GM12878 (cell line): ENCODE results near the gene ARHGEF25. TPM values are rescaled to one million over a fixed set of nuclear protein-coding genes. Genes with fewer than 3 reads are reported as not detected.

Source experiments
- ATAC-seq: fragments of 200-7000 bp; cut with Tn5 transposase; 3 replicates; pipeline ENCODE4 v1.9.1; 2020; ENCODE audit warnings: mild to moderate bottlenecking, moderate library complexity
- BruUV-seq: library from RNA; stranded (reverse); fragments of 400-500 nt; replicated peaks from 2 replicates; lab custom pipeline; 2021; lab: Mats Ljungman, UMichigan
- CTCF ChIA-PET: fragments of 300-600 bp; sonication (Branson Sonifier 250); formaldehyde crosslinking; extraction: SDS; loops from one replicate; lab custom pipeline; 2021; ENCODE audit warnings: inconsistent platforms; lab: Yijun Ruan, JAX
- POLR2A ChIA-PET: fragments of 350-600 bp; formaldehyde crosslinking; extraction: SDS; loops from one replicate; lab custom pipeline; 2021; ENCODE audit warnings: inconsistent platforms; lab: Charles Lee
- RAD21 ChIA-PET: fragments of 300-600 bp; sonication (Branson Sonifier 250); formaldehyde crosslinking; loops from one replicate; lab custom pipeline; 2023; ENCODE audit warnings: antibody characterized with exemption; ENCODE audit not compliant: unreplicated experiment; lab: Charles Lee
- SMC1A ChIA-PET: fragments of 300-600 bp; sonication (Branson Sonifier 250); formaldehyde crosslinking; loops from one replicate; lab custom pipeline; 2023; ENCODE audit not compliant: unreplicated experiment, uncharacterized antibody; lab: Charles Lee
- DNase-seq: peaks from one replicate; pipeline ENCODE4 v3.0.0-alpha.2; 2011; ENCODE audit warnings: low read depth, low spot score
- FAIRE-seq: peaks from 3 replicates; lab custom pipeline; 2011; peaks lifted over from hg19 to GRCh38; lab: Jason Lieb, UNC
- H2AFZ ChIP-seq: 2 replicates; pipeline ENCODE4 v1.6.0; 2011; ENCODE audit warnings: low read depth, low read length, control low read depth; ENCODE audit not compliant: control insufficient read depth
- H3K27ac ChIP-seq: 2 replicates; pipeline ENCODE4 v1.5.1; 2011; ENCODE audit warnings: control low read depth; ENCODE audit not compliant: control insufficient read depth, insufficient read depth
- H3K27me3 ChIP-seq, 2 experiments: replicated peaks in 1 of 2; 2 replicates each; pipeline versions ENCODE4 v1.6.0 to v1.6.1; 2011; ENCODE audit warnings: low read length in 1 of 2; ENCODE audit not compliant: control insufficient read depth in 2 of 2, insufficient read depth in 2 of 2
- H3K36me3 ChIP-seq, 2 experiments: 2 replicates each; pipeline ENCODE4 v1.5.1; 2011; ENCODE audit warnings: low read length in 1 of 2; ENCODE audit not compliant: control insufficient read depth in 2 of 2, insufficient read depth in 2 of 2
- H3K4me1 ChIP-seq: 2 replicates; pipeline ENCODE4 v1.6.1; 2011; ENCODE audit warnings: mild to moderate bottlenecking, low read length, moderate library complexity, mixed read lengths; ENCODE audit not compliant: control insufficient read depth, insufficient read depth
- H3K4me2 ChIP-seq: 2 replicates; pipeline ENCODE4 v1.6.0; 2011; ENCODE audit warnings: control low read depth; ENCODE audit not compliant: control insufficient read depth, insufficient read depth
- H3K4me3 ChIP-seq: fragments of 200-600 bp; sonication (generic); 2 replicates; pipeline ENCODE4 v1.5.1; 2016
- H3K79me2 ChIP-seq: 2 replicates; pipeline ENCODE4 v1.6.0; 2011; ENCODE audit warnings: low read length; ENCODE audit not compliant: control insufficient read depth, insufficient read depth
- H3K9ac ChIP-seq: 2 replicates; pipeline ENCODE4 v1.8.0; 2011; ENCODE audit warnings: low read length, control low read depth, mixed read lengths; ENCODE audit not compliant: control insufficient read depth, insufficient read depth
- H3K9me3 ChIP-seq: replicated peaks from 3 replicates; pipeline ENCODE4 v1.5.1; 2011; ENCODE audit warnings: mild to moderate bottlenecking, low read length; ENCODE audit not compliant: control insufficient read depth, insufficient read depth
- H4K20me1 ChIP-seq: 2 replicates; pipeline ENCODE4 v1.6.0; 2011; ENCODE audit not compliant: control insufficient read depth, insufficient read depth
- BMI1 ChIP-seq: fragments of 450-650 bp; IDR thresholded peaks from 2 replicates; pipeline ENCODE4 v1.6.1; 2016; ENCODE audit warnings: mild to moderate bottlenecking, moderate library complexity, borderline replicate concordance
- CHD4 ChIP-seq: fragments of 200-600 bp; sonication (generic); IDR thresholded peaks from 2 replicates; pipeline ENCODE4 v1.6.1; 2016; ENCODE audit warnings: mild to moderate bottlenecking
- CREB1 ChIP-seq: IDR thresholded peaks from 2 replicates; pipeline ENCODE4 v1.6.1; 2012; ENCODE audit warnings: low read depth, mild to moderate bottlenecking, inconsistent platforms
- HDAC2 ChIP-seq: fragments of 200-600 bp; sonication (generic); IDR thresholded peaks from 2 replicates; pipeline ENCODE4 v1.6.1; 2017
- IRF5 ChIP-seq: fragments of 450-650 bp; IDR thresholded peaks from 2 replicates; pipeline ENCODE4 v1.6.1; 2017; ENCODE audit warnings: borderline replicate concordance
- JUNB ChIP-seq: IDR thresholded peaks from 2 replicates; pipeline ENCODE4 v1.6.1; 2016; ENCODE audit warnings: antibody characterized with exemption, mild to moderate bottlenecking
- MTA3 ChIP-seq: IDR thresholded peaks from 2 replicates; pipeline ENCODE4 v1.6.1; 2012; ENCODE audit warnings: low read length, inconsistent platforms, borderline replicate concordance
- MYB ChIP-seq: fragments of 150-350 bp; IDR thresholded peaks from 2 replicates; pipeline ENCODE4 v1.6.1; 2014; ENCODE audit warnings: mild to moderate bottlenecking, low read depth, low read length, borderline replicate concordance
- MYC ChIP-seq: IDR thresholded peaks from 2 replicates; pipeline ENCODE4 v1.6.1; 2011; ENCODE audit warnings: mild to moderate bottlenecking, low read length, moderate library complexity, inconsistent platforms; ENCODE audit not compliant: insufficient read depth, insufficient replicate concordance, insufficient read length, severe bottlenecking
- NFYB ChIP-seq: IDR thresholded peaks from 2 replicates; pipeline ENCODE4 v1.6.1; 2011; ENCODE audit warnings: low read depth, mild to moderate bottlenecking, low read length, improper control_type of control experiment, moderate library complexity; ENCODE audit not compliant: insufficient read depth
- NR2C1 ChIP-seq: fragments of 450-650 bp; IDR thresholded peaks from 2 replicates; pipeline ENCODE4 v1.6.1; 2017; ENCODE audit warnings: antibody characterized with exemption, mild to moderate bottlenecking, moderate library complexity
- PAX5 ChIP-seq: IDR thresholded peaks from 2 replicates; pipeline ENCODE4 v1.6.1; 2011; ENCODE audit warnings: low read depth, low read length, borderline replicate concordance
- RAD21 ChIP-seq: IDR thresholded peaks from 2 replicates; pipeline ENCODE4 v1.6.1; 2011; ENCODE audit warnings: mild to moderate bottlenecking, low read depth, low read length, moderate library complexity; ENCODE audit not compliant: insufficient read depth
- SIX5 ChIP-seq: IDR thresholded peaks from 2 replicates; pipeline ENCODE4 v1.6.1; 2011; ENCODE audit warnings: mild to moderate bottlenecking, low read depth, low read length, moderate library complexity; ENCODE audit not compliant: severe bottlenecking
- SMARCA5 ChIP-seq: fragments of 450-650 bp; IDR thresholded peaks from 2 replicates; pipeline ENCODE4 v1.6.1; 2017; ENCODE audit warnings: mild to moderate bottlenecking
- SUZ12 ChIP-seq: fragments of 200-600 bp; sonication (generic); IDR thresholded peaks from one replicate; pipeline ENCODE4 v1.6.1; 2018; ENCODE audit warnings: antibody characterized with exemption, mild to moderate bottlenecking; ENCODE audit not compliant: unreplicated experiment
- TCF3 ChIP-seq: IDR thresholded peaks from 2 replicates; pipeline ENCODE4 v1.6.1; 2012; ENCODE audit warnings: low read depth, mild to moderate bottlenecking, low read length, borderline replicate concordance; ENCODE audit not compliant: insufficient read depth
- ZNF274 ChIP-seq: IDR thresholded peaks from one replicate; pipeline ENCODE4 v1.8.0; 2011; ENCODE audit not compliant: insufficient read length, insufficient read depth
- WGBS: methylation state at CpG from one replicate; pipeline ENCODE4 v1.1.6; 2016; ENCODE audit warnings: low lambda C conversion rate; ENCODE audit not compliant: insufficient replicate concordance, insufficient coverage; ENCODE audit errors: missing lambda C conversion rate; 5-methylcytosine and 5-hydroxymethylcytosine counted together
- in situ Hi-C: fragments of 300-500 bp; cut with MboI; formaldehyde crosslinking; loops from 9 replicates; pipeline ENCODE4 v1.14.3; 2018; ENCODE audit warnings: mixed read lengths
- intact Hi-C: fragments of 100-400 bp; cut with micrococcal nuclease; formaldehyde crosslinking; loops from one replicate; pipeline ENCODE4 v1.14.2; 2022; ENCODE audit not compliant: unreplicated experiment
- polyA plus RNA-seq, 11 experiments: library from polyadenylated mRNA; depleted of rRNA in 4 of 11; unstranded in 6 of 11; stranded (reverse) in 5 of 11; fragments of >200 nt; fragmentation: Nextera tagmentation in 4 of 11; fragmentation: Illumina TruSeq in 1 of 11; extraction: Ambion mirVana in 4 of 11; extraction: Trizol in 1 of 11; gene quantifications; 1 replicate in 1 of 11; 2 replicates in 10 of 11; pipeline versions ENCODE4 v1.2.1 to v1.2.3, GENCODE V29; 2011 to 2016; ENCODE audit warnings: inconsistent platforms in 2 of 11, missing spikeins in 2 of 11, low read depth in 1 of 11
- total RNA-seq, 4 experiments: library from RNA; depleted of rRNA in 3 of 4; stranded (reverse); fragments of >200 nt in 3 of 4; fragmentation: Illumina TruSeq in 1 of 4; extraction: Trizol in 1 of 4; gene quantifications; 2 replicates each; pipeline versions ENCODE4 v1.2.1 to v1.2.3, GENCODE V29; 2013 to 2021

ARHGEF25 gene
- total and polyA plus RNA-seq, 10 of the 15 experiments (the other 5 are each of a cell fraction or from before 2014, with no cell fraction given): 0.08 to 4.5 (median 1.2) TPM; not detected in 3

- BruUV-seq: no TSS peak
- no peak for DNase-seq
- ChIA-PET CTCF (interaction anchor here (1.5 to 4.2 kb wide), 2 partner anchors 10 to 44 kb away, joined by 4 to 17 read pairs; no protein-coding TSS in a partner anchor), SMC1A (interaction anchor here (1.2 to 1.5 kb wide), 3 partner anchors 11 to 14 kb away, joined by 3 to 4 read pairs (median 3); no protein-coding TSS in a partner anchor), POLR2A (no interaction called here), RAD21 (no interaction called here)
- ATAC-seq: no peak
- in situ Hi-C loops (no loop called here), intact Hi-C loops (no loop called here)
- Histone ChIP-seq H3K27ac (no peak overlapping the region), H4K20me1 (no peaks in the 10 kb centered on the region), H3K27me3 (peaks cover 23 to 26% of the 10 kb centered on the region in 2 experiments), H3K79me2 (no peaks in the 10 kb centered on the region), H3K4me2 (no peak overlapping the region), H3K4me1 (no peaks in the 10 kb centered on the region), H3K36me3 (no peaks in the 10 kb centered on the region), H2AFZ (no peak overlapping the region), H3K9ac (no peak overlapping the region), H3K4me3 (no peak overlapping the region), H3K9me3 (no peaks in the 10 kb centered on the region)
- FAIRE-seq: no peak
- TF ChIP-seq RAD21: no peak
- no peak for TF ChIP-seq MTA3
- no peak for TF ChIP-seq TCF3
- no peak for TF ChIP-seq SMARCA5
- no peak for TF ChIP-seq NFYB
- no peak for TF ChIP-seq SUZ12
- no peak for TF ChIP-seq JUNB
- no peak for TF ChIP-seq IRF5
- no peak for TF ChIP-seq MYB
- no peak for TF ChIP-seq HDAC2
- TF ChIP-seq PAX5: no peak
- TF ChIP-seq CREB1: no peak
- no peak for TF ChIP-seq BMI1
- TF ChIP-seq MYC: no peak
- TF ChIP-seq CHD4: no peak
- TF ChIP-seq SIX5: no peak
- TF ChIP-seq NR2C1: no peak
- no peak for TF ChIP-seq ZNF274
- WGBS: 77% methylated on average over 29 of the region's 29 CpGs
These were observed 17.3 kb downstream of the ARHGEF25 start for GRCh38 chr12:57628280-57629191.
